AG04450 (cell line): Measurements from ENCODE around the gene PPM1H. TPM values are rescaled to one million over a fixed set of nuclear protein-coding genes. Genes with fewer than 3 reads are reported as not detected.
A peak's percentile ranks its signal among the peaks of the same experiment; 100 is the strongest.

ENCODE experiments used
- CTCF ChIA-PET: fragments of 300-600, 350-600 bp; formaldehyde crosslinking; extraction: SDS; loops from one replicate; lab custom pipeline; 2022; ENCODE audit warnings: antibody characterized with exemption, inconsistent platforms; lab: Charles Lee
- POLR2A ChIA-PET: fragments of 350-600 bp; formaldehyde crosslinking; extraction: SDS; loops from one replicate; lab custom pipeline; 2021; ENCODE audit warnings: antibody characterized with exemption, inconsistent platforms; lab: Yijun Ruan, JAX
- DNase-seq: peaks from one replicate; pipeline ENCODE4 v3.0.0-alpha.2; 2011; ENCODE audit warnings: low read depth, low spot score
- H3K27ac ChIP-seq: one replicate; pipeline ENCODE4 v1.5.1; 2012; ENCODE audit warnings: low read depth, low read length, control low read depth
- H3K27me3 ChIP-seq: one replicate; pipeline ENCODE4 v1.6.0; 2012; ENCODE audit warnings: low read length; ENCODE audit not compliant: control insufficient read depth, insufficient read depth
- H3K4me3 ChIP-seq: 2 replicates; pipeline ENCODE4 v1.5.1; 2011; ENCODE audit warnings: mild to moderate bottlenecking, low read depth, low read length, control low read depth
- H3K9me3 ChIP-seq: 2 replicates; pipeline ENCODE4 v1.5.1; 2012; ENCODE audit warnings: low read length; ENCODE audit not compliant: control insufficient read depth, insufficient read depth
- polyA plus RNA-seq: library from polyadenylated mRNA; depleted of rRNA; stranded (reverse); fragments of >200 nt; gene quantifications from 2 replicates; pipeline ENCODE4 v1.2.3, GENCODE V29; 2011
- TF ChIP-seq, protein P1 (sequence below): IDR thresholded peaks from 2 replicates; pipeline ENCODE4 v1.5.1; 2011; ENCODE audit warnings: low read depth, low read length, control low read depth, inconsistent platforms

PPM1H gene
- polyA plus RNA-seq, 1 experiment: 0.12 TPM

DNA sequence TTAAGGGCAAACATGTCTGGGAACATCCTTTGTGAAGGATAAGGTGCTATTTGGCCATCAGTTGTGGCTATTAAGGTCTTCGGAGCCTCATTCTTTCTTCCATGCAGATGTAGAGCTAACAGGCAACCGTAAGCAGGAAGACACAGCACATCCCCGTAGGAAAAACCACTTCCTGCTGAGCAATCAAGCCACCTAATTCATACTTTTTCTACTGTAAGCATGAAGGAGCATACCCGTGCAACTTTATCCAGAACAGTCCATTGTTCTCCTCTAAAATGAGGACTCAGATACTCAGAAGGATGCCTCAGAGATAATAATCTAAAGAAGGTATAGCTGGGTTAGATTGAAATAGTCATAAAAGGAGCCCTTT is 232.0 kb downstream of the PPM1H start:
- no peak overlapping the region for H3K4me3 ChIP-seq
- DNase-seq: no peak

DNA sequence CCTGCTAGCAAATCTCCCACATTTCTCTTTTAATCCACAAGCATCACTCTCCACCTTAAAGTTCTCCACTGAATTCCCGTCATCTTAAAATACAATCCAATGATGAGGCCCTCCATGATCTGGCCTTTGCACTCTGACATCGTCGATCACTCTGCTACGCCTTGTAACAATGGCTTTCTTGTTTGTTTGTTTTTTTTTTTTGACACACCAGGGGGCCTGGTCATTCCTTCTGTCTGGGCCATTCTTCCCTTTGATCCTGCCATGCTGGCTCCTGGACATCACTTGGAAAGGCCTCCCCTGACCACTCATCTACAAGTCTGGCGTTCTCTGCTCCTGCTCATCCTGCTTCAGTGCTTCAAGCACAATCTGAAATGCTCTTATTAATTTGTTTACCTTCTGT is 233.5 kb downstream of the PPM1H start:
- H3K4me3 ChIP-seq: no peak overlapping the region
- ChIA-PET CTCF (no interaction called here), POLR2A (no interaction called here)
- DNase-seq: no peak
- TF ChIP-seq, protein P1, sequence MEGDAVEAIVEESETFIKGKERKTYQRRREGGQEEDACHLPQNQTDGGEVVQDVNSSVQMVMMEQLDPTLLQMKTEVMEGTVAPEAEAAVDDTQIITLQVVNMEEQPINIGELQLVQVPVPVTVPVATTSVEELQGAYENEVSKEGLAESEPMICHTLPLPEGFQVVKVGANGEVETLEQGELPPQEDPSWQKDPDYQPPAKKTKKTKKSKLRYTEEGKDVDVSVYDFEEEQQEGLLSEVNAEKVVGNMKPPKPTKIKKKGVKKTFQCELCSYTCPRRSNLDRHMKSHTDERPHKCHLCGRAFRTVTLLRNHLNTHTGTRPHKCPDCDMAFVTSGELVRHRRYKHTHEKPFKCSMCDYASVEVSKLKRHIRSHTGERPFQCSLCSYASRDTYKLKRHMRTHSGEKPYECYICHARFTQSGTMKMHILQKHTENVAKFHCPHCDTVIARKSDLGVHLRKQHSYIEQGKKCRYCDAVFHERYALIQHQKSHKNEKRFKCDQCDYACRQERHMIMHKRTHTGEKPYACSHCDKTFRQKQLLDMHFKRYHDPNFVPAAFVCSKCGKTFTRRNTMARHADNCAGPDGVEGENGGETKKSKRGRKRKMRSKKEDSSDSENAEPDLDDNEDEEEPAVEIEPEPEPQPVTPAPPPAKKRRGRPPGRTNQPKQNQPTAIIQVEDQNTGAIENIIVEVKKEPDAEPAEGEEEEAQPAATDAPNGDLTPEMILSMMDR: no peak
- no peaks in the 10 kb centered on the region for H3K9me3 ChIP-seq
- H3K27me3 ChIP-seq: no peaks in the 10 kb centered on the region
- no peak overlapping the region for H3K27ac ChIP-seq

More for the DNA sequence above, 232.0 kb downstream of the PPM1H start:
- no peaks in the 10 kb centered on the region for H3K9me3 ChIP-seq
- no peaks in the 10 kb centered on the region for H3K27me3 ChIP-seq
- ChIA-PET CTCF (no interaction called here), POLR2A (interaction anchor here (0.5 to 1.1 kb wide), 3 partner anchors 10 to 99 kb away, joined by 3 to 5 read pairs (median 3); no protein-coding TSS in a partner anchor)
- peak overlapping the region; percentile 84 for H3K27ac ChIP-seq
- TF ChIP-seq, protein P1: no peak

DNA sequence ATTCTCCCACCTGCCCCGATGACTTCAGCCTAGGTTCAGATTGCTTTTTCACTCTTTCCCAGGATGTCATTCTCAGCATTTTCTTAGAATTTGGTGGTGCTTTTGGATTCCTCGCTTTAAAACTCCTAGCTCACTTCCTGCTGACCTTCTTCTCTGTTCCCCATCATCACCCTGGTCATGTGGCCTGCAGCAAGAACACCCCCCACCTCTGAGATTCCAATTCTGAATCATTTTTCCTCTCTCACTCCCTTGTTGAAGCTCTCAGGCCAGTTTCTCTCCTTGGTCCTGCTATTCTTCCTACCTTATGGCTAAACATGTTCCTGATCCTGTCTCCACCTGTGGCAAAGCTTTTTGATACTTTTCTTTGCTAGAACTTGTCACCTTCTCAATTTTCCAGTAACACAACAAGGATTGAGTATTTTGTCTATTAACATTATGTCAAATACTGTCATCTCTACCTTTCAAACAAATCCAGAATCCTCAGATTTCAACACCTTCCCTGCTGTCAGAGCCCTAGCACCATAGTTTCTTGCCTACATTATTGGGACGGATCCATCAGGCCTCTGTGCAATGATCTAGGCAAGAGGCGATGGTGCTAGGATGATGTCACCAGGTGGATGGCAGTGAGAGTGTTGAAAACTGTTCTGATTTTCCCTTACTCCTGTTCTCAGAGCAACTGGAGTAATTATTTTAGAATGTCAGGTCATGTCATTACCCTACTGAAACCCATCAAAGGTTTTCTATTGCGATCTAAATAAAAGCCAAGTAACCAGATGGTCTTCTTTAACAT is 234.7 kb downstream of the PPM1H start:
- no peak for DNase-seq
- CTCF ChIA-PET: interaction anchor here (0.6 kb wide), 1 partner anchor 63 kb away, joined by 3 read pairs; no protein-coding TSS in a partner anchor
- no peaks in the 10 kb centered on the region for H3K9me3 ChIP-seq
- no peak overlapping the region for H3K4me3 ChIP-seq
- no peaks in the 10 kb centered on the region for H3K27me3 ChIP-seq
- TF ChIP-seq, protein P1: no peak
- POLR2A ChIA-PET: no interaction called here
- no peak overlapping the region for H3K27ac ChIP-seq

DNA sequence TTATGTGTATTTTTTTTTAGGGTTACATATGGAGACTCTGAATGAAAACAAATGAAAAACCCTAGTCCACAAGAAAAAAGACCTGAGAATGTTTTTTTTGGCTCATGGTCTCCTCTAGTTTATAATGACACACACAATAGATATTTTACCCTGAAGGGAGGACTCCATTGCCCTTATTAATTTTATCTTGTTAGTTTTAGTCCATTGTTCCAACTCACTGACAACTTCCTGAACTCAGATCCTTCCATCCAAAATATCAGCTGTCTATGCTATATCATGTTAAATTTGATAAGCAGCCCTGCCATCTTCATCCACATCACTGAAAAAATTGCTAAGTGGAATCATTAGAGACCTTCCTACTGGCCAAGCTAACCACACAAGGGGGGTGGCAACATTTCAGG is 236.2 kb downstream of the PPM1H start:
- POLR2A ChIA-PET: no interaction called here
- H3K27ac ChIP-seq: no peak overlapping the region

GRCh38 chr12:62697893-62698292 is 237.1 kb downstream of the PPM1H start:
- no peak for DNase-seq
- CTCF ChIA-PET: interaction anchor here (1.3 kb wide), 1 partner anchor 96 kb away, joined by 4 read pairs; no protein-coding TSS in a partner anchor
- Histone ChIP-seq H3K27me3 (no peaks in the 10 kb centered on the region), H3K9me3 (no peaks in the 10 kb centered on the region), H3K4me3 (no peak overlapping the region), H3K27ac (no peak overlapping the region)
- TF ChIP-seq, protein P1: no peak
- POLR2A ChIA-PET: no interaction called here

More for the DNA sequence above, 236.2 kb downstream of the PPM1H start:
- Histone ChIP-seq H3K4me3 (no peak overlapping the region), H3K9me3 (no peaks in the 10 kb centered on the region), H3K27me3 (no peaks in the 10 kb centered on the region)
- CTCF ChIA-PET: no interaction called here
- DNase-seq: no peak
- TF ChIP-seq, protein P1: no peak
